Transverse colon (tissue), 4 donors: ENCODE results near the gene ATP13A5.

Experiments
- CTCF ChIP-seq, 5 experiments: fragments of 200-600 bp in 3 of 5; fragments of 450-650 bp in 2 of 5; sonication (generic) in 3 of 5; IDR thresholded peaks; 1 replicate in 2 of 5; 2 replicates in 3 of 5; pipeline ENCODE4 v1.5.1; 2016 to 2017; ENCODE audit warnings: antibody characterized with exemption in 5 of 5, inconsistent platforms in 3 of 5, mild to moderate bottlenecking in 2 of 5, moderate library complexity in 1 of 5
- POLR2AphosphoS5 ChIP-seq, 3 donors: sonication (generic); formaldehyde crosslinking; IDR thresholded peaks; one replicate each; pipeline ENCODE4 v1.6.1; 2016; ENCODE audit warnings: antibody characterized with exemption in 3 of 3

- TF ChIP-seq CTCF (IDR thresholded peaks at IDR 0.05) = no peak
- no peak for TF ChIP-seq POLR2AphosphoS5 (IDR thresholded peaks at IDR 0.05)
These were observed 107.3 kb downstream of the ATP13A5 start for GRCh38 chr3:193271101-193271840.
